GM12891 (cell line): ENCODE data around the gene HTT.

ENCODE experiments used
- DNase-seq: peaks from one replicate; pipeline ENCODE4 v3.0.0; 2011; ENCODE audit warnings: low spot score; ENCODE audit not compliant: insufficient read length
- FAIRE-seq: peaks from 2 replicates; lab custom pipeline; 2011; peaks lifted over from hg19 to GRCh38; lab: Jason Lieb, UNC
- PAX5 ChIP-seq: IDR thresholded peaks from 2 replicates; pipeline ENCODE4 v1.6.1; 2011; ENCODE audit warnings: low read length, moderate library complexity, mild to moderate bottlenecking; ENCODE audit not compliant: insufficient read depth, severe bottlenecking
- POLR2A ChIP-seq: IDR thresholded peaks from 2 replicates; pipeline ENCODE4 v1.6.1; 2011; ENCODE audit warnings: low read depth, low read length, control low read depth
- POLR2AphosphoS5 ChIP-seq: IDR thresholded peaks from 2 replicates; pipeline ENCODE4 v1.6.1; 2011; ENCODE audit warnings: low read depth, low read length, control low read depth
- POU2F2 ChIP-seq: IDR thresholded peaks from 2 replicates; pipeline ENCODE4 v1.6.1; 2011; ENCODE audit warnings: low read depth, mild to moderate bottlenecking, control low read depth, low read length, moderate library complexity
- SPI1 ChIP-seq: IDR thresholded peaks from 2 replicates; pipeline ENCODE4 v1.6.1; 2011; ENCODE audit warnings: low read depth, low read length, control low read depth
- TAF1 ChIP-seq: IDR thresholded peaks from 2 replicates; pipeline ENCODE4 v1.6.1; 2011; ENCODE audit warnings: low read depth, low read length, control low read depth

HTT gene

GRCh38 chr4:3244747-3245146 lies 170.3 kb downstream of the HTT start:
- TF ChIP-seq POU2F2 (no peak), TAF1 (no peak), PAX5 (no peak), POLR2AphosphoS5 (no peak), POLR2A (no peak), SPI1 (no peak)
- no peak for FAIRE-seq
- DNase-seq, result no peak

DNA sequence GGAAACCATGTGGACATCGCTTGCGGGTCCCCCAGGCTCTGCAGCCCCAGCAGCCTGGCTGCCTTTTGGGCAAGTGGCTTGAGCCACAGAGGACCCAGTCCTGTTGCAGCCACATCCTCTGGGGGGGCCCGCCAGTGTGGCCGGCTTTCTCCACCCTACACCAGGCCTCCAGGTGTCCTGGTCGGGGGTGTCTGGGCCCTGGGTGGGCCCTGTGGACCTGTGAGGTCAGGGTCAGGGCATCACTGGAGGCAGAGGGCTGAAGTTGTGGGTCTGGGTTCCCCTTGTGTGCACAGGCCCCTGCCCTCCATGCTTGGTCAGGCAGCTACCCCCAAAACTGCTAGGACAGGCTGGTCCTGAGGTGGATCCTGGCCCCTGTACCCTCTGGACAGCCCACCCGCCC lies 171.2 kb downstream of the HTT start:
- TF ChIP-seq POLR2AphosphoS5 (no peak), POU2F2 (no peak), POLR2A (no peak), SPI1 (no peak), PAX5 (no peak), TAF1 (no peak)
- no peak for FAIRE-seq
- no peak for DNase-seq

DNA sequence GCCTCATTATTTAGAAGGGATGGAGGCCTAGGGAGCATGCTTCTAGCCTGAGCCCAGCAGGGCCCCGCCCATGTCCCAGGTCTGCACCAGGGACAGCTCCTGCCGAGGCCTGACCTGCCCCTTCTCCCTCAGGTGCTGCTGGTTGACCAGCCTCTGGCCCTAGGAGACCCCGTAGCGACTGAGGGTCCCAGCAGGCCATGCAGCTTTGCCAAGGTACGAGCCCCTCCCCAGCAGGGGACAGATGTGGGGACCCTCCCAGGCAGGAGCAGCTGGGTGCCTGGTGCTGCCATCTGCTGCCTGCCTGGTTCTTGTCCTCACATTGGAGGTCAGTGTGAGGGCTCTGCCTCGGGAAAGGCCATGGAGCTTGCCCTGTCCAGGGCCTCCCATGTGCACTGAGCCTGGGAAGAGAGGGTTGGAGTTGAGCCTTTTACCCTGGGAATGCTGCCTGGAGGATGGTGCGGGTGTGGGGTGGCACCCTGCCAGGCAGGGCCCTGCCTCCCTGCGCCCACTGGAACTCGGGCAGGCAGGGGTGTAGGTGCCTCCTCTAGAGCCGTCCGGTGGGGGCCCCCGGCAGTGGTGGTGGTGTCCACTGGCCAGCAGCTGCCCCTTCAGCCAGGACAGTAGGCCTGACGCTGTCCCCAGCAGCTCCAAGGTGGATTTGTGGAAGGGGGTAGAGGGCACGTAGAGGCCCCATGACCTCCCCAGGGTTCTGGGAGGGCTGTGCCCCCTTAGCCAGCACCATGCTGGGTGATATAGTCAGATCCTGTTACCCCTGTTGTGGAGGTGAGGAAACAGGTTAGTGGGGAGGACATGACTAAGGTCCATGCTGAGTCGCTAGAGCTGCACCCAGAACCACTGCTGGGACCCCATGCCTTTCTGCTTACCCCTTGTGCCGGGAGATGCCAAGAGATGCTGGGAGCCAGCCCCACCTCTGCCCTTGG lies 172.2 kb downstream of the HTT start:
- DNase-seq, result no peak
- TF ChIP-seq PAX5 (no peak), TAF1 (no peak), POLR2A (no peak), SPI1 (no peak)
- no peak for FAIRE-seq

- TF ChIP-seq POLR2A (no peak), PAX5 (no peak), TAF1 (no peak), POLR2AphosphoS5 (no peak), SPI1 (no peak), POU2F2 (no peak)
- DNase-seq (no peak), FAIRE-seq (no peak)
Measured at GRCh38 chr4:3247399-3248177, 173.1 kb downstream of the HTT start.

DNA sequence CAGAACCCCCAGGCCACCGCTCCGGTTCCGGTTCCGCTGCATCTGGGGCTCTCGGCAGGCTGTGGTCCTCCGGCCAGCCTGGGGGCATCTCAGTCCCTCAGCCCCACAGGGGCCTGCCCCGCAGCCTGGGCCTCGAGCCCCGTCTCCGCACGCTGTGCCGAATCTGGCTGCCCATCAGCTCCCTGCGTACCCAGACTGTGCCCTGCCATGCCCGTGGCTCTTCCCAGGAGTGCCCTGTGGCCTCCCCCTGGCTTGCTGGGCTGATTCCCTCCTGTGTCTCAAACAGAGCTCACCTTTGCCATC lies 173.6 kb downstream of the HTT start:
- DNase-seq, result no peak
- no peak for FAIRE-seq

DNA sequence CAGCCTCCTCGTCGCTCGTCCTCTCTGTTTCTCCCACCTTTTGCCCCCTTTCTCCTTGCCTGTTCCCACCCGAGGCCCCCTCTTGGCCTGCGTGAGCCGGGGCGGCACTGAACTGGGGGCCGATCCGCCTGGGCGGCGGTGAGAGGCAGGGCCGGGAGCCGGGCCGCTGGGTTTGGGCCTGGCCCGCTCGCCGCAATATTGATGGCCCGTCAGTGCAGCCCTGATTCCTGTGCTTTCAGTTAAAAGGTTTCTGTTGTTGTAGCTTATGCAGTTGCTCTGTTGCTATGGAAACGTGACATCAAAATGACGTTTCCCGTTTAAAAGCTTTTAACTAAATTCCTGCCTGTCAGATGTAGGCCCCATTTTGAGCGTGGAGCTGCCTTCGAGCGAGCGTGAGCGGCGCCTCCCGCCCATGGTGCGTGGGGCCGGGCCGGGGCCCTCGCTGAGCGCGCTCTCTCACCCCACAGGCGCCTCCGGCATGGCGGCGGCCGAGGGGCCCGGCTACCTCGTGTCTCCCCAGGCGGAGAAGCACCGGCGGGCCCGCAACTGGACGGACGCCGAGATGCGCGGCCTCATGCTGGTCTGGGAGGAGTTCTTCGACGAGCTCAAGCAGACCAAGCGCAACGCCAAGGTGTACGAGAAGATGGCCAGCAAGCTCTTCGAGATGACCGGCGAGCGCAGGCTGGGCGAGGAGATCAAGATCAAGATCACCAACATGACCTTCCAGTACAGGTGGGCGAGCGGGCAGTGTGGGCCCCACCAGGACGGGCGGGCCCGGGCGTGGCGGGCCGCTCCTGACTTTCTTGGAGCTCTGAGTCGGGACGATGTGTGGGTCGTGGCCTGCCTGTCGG lies 174.6 kb downstream of the HTT start, which contains the start of gene MSANTD1:
TSS of gene MSANTD1 (plus strand) at position 349 of the 851 bp plus-strand sequence. CDS start at position 413, 64 bp downstream.
- DNase-seq (no peak), FAIRE-seq (no peak)
- TF ChIP-seq POLR2AphosphoS5 (no peak), POLR2A (no peak), PAX5 (no peak), SPI1 (no peak), POU2F2 (no peak)

More for the DNA sequence above, 173.6 kb downstream of the HTT start:
- TF ChIP-seq SPI1 (no peak), PAX5 (no peak), POLR2AphosphoS5 (no peak), TAF1 (no peak), POU2F2 (no peak), POLR2A (no peak)

DNA sequence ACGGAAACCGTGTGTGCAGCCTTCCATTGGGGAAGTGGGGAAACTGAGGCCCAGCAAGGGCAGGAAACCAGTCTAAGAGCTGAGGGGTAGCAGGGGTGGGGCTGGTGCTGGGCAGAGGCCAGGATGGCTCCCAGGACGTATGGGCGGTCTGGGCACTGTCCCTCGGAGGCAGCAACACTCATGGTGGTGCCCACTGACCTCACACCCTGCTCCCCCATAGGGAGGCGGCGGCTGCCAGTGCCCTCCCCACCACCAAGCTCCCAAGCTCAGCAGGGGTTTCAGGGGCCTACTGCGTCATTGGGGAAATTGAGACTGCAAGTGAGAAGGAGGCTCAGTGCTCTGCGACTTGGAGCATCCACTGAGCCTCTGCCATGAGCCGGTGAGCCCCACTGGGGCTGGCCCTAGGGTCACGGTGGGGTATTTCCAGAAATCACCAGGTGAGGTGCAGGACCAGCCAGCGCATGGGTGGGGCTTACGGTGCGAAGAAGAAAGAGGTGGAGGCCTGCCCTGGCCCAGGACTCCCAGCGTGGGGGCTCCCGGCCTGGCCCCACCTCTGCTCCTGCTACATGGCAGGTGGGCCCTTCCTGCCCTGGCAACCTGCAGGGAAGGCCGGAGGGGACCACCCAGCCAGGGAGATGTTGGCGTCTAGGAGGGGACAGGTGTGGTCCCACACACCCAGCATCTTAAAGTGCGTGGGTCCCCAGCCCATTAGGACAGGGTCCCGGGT lies 175.4 kb downstream of the HTT start:
- TF ChIP-seq TAF1 (no peak), PAX5 (no peak), POLR2A (no peak), POU2F2 (no peak), POLR2AphosphoS5 (no peak), SPI1 (no peak)
- DNase-seq (no peak), FAIRE-seq (no peak)

- DNase-seq (no peak), FAIRE-seq (no peak)
- no peak for TF ChIP-seq SPI1
- no peak for TF ChIP-seq POLR2A
- TF ChIP-seq PAX5, result no peak
- TF ChIP-seq POU2F2, result no peak
Measured at GRCh38 chr4:3250438-3250955, 176.0 kb downstream of the HTT start.
